C1 segment of cervical spinal cord (tissue), 14 donors: ENCODE results near the gene OTOG.
A peak's percentile ranks its signal among the peaks of the same experiment; 100 is the strongest.

ENCODE experiments used
- DNase-seq, 14 donors: peaks; one replicate each; lab custom pipeline; 2025; lab: John Stamatoyannopoulos, UW

Gene OTOG

GRCh38 chr11:17547051-17547577, at the start of gene OTOG:
Gene OTOG (plus strand): TSS chr11:17547259. CDS start chr11:17547373, 114 bp downstream.
- DNase-seq: no peak

- DNase-seq: peak in 1 of 14 donors; percentile 75
Measured at GRCh38 chr11:17498058-17498457, 49.0 kb upstream of the OTOG start.

GRCh38 chr11:17498475-17498874, 48.6 kb upstream of the OTOG start:
- DNase-seq: peak in 1 of 14 donors; percentile 78

- no peak for DNase-seq
Measured at GRCh38 chr11:17500673-17501072, 46.4 kb upstream of the OTOG start.

GRCh38 chr11:17502630-17503029, 44.4 kb upstream of the OTOG start:
- DNase-seq: no peak

GRCh38 chr11:17504330-17505107, 42.5 kb upstream of the OTOG start:
- DNase-seq: peak in 12 of 14 donors; percentile 24 to 80 (median 53)

GRCh38 chr11:17505146-17505545, 41.9 kb upstream of the OTOG start:
- no peak for DNase-seq

GRCh38 chr11:17506314-17506713, 40.7 kb upstream of the OTOG start:
- DNase-seq: no peak

- DNase-seq: no peak
Measured at GRCh38 chr11:17506942-17507341, 40.1 kb upstream of the OTOG start.

GRCh38 chr11:17507773-17508172, 39.3 kb upstream of the OTOG start:
- no peak for DNase-seq

GRCh38 chr11:17508306-17508705, 38.8 kb upstream of the OTOG start:
- no peak for DNase-seq

- DNase-seq: no peak
Measured at GRCh38 chr11:17508791-17509190, 38.3 kb upstream of the OTOG start.

GRCh38 chr11:17510507-17511206, 36.4 kb upstream of the OTOG start:
- no peak for DNase-seq

GRCh38 chr11:17511571-17511970, 35.5 kb upstream of the OTOG start:
- no peak for DNase-seq

- no peak for DNase-seq
Measured at GRCh38 chr11:17512101-17512500, 35.0 kb upstream of the OTOG start.

- DNase-seq: no peak
Measured at GRCh38 chr11:17513853-17514252, 33.2 kb upstream of the OTOG start.

GRCh38 chr11:17514476-17514875, 32.6 kb upstream of the OTOG start:
- DNase-seq: no peak

- no peak for DNase-seq
Measured at GRCh38 chr11:17515443-17516176, 31.4 kb upstream of the OTOG start.

GRCh38 chr11:17516551-17517150, 30.4 kb upstream of the OTOG start:
- DNase-seq: peak in 11 of 14 donors; percentile 33 to 72 (median 61)

- DNase-seq: peak in 2 of 14 donors; percentile 42 to 59
Measured at GRCh38 chr11:17517186-17517585, 29.9 kb upstream of the OTOG start.

- DNase-seq: no peak
Measured at GRCh38 chr11:17518366-17518765, 28.7 kb upstream of the OTOG start.
